ACHN (cell line): ENCODE results near the gene GPC1.

Experiments
- DNase-seq: peaks from one replicate; pipeline ENCODE4 v3.0.0-alpha.2; 2015
- in situ Hi-C: cut with HindIII; loops from 2 replicates; pipeline ENCODE4 v1.10.0; 2017; ENCODE audit warnings: low sequenced_read_pairs, low pct_ligation_motif_present, low pct_unique_long_range_greater_than_20kb

GPC1 gene

GRCh38 chr2:240396623-240397541 lies 38.6 kb upstream of the GPC1 start:
- in situ Hi-C loops: no loop called here
- no peak for DNase-seq

GRCh38 chr2:240397542-240397916 lies 37.9 kb upstream of the GPC1 start:
- no peak for DNase-seq
- in situ Hi-C loops: no loop called here

DNA sequence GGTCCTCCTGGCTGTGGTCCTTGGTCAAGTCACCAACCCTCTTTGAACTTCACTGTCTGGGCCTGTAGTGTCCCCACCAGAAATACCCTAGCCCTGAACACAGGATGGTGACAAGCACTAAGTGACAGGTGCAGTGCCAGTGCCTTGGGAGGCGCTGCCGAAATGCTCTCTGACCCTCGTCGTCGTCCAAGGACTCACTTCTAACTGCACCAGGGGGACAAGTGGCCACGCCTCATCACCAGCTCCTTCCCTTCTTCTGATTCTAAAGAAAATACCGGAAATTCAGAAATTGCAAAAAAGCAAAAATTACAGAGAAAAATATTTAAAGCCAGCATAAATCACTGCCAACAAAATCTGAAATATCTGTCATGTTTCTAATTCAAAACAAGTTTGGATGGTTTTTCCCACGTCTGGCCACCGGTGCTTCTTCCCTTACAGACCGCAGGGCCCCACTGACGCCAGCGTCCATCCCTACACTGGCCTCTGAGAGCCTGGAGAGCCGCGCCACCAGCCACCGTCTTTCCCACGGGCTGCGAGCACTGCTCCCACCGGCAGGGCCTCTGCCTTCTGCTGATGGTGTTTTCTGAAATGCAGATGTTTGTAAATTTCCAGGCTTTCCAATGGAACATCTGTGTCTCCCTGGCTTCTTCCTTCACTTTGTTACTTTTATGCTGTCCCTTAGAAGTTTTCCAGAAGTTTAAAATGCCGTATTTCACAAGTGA lies 37.4 kb upstream of the GPC1 start:
- DNase-seq: no peak
- in situ Hi-C loops: no loop called here

GRCh38 chr2:240398661-240399267 lies 36.7 kb upstream of the GPC1 start:
- no peak for DNase-seq
- in situ Hi-C loops: no loop called here

DNA sequence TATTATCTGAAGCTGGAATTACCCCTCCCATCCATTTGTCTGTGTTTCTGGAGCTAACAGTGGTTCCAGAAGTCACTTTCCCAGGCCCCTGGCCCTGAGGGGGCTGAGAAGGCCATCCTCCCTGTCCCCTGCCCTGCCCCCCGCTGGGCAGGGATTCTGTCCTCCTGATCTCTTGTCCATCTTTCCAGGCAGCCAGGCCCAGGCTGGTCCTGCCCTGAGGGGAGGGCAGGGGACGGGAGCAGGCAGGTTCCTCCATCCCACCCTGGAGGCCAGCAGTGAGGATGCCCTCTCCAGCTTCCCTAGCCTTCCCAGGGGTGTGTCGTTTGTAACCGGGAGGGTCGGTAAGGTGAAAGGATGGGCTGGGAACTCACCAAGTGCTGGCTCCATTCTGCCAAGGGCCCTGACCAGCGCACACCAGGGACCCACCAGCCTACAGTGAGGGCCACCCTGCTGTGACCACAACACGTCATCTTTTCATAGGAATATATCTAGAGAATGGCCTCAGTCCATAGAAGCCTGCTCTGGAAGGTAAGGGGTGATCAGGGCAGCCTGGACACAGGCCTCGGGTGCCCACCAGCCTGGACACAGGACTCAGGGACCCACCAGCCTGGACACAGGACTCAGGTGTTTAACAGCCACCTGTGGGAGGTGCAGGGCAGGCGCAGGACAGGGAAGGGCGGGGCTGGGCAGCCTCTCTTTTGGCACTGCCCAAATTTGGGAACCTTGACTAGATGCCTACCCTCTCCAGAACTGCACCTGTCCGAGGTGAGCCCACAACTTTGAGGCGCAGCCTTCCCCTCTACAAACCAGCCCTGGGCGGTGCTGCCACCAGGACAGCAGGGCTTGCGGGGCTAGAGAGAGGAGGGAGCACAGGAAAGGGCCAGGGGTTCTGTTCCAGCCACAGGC lies 35.8 kb upstream of the GPC1 start:
- in situ Hi-C loops: no loop called here
- no peak for DNase-seq

GRCh38 chr2:240400371-240401161 lies 34.9 kb upstream of the GPC1 start:
- in situ Hi-C loops: no loop called here
- DNase-seq: no peak

- no peak for DNase-seq
- in situ Hi-C loops: no loop called here
Measured at GRCh38 chr2:240401308-240401707, 34.2 kb upstream of the GPC1 start.

DNA sequence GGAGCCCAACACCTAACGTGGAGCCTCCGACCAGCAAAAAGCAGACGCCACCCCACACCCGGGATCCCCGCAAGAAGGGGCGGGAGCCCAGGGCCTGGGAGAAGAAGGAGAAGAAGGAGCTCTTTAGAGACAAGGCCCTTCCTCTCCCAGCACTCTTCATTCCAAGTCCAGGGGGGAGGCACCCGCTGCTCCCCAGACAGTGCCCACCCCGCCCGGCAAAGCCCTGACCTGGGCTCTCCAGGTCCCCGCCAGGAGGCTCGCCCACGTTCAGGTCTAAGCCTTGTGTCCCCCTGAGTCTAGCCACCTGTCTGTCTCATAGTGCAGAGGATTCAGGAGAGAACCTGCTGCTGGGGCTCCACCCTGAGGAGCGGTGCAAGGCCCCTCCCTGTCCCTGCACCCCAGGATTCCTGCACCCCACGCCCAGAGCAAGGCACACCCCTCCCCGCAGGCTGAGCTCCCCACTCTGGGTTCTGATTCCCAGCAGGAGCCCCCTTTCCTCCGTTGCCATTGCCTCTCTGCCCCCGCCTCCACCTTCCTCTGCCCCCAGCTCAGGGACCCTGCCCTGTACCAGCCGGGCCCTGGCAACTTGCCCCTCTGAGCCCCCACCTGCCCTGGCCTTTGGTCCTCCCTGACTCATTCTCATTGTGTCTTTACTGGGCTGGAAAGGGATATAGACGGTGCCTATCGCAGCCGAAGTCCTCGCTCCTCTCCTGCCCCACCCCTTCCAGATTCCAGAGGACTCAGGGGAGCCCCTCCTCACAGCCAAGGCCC lies 33.5 kb upstream of the GPC1 start:
- DNase-seq: no peak
- in situ Hi-C loops: no loop called here

GRCh38 chr2:240402566-240403272 lies 32.7 kb upstream of the GPC1 start:
- DNase-seq: no peak
- in situ Hi-C loops: no loop called here

- in situ Hi-C loops: no loop called here
- no peak for DNase-seq
Measured at GRCh38 chr2:240403396-240404104, 31.9 kb upstream of the GPC1 start.

DNA sequence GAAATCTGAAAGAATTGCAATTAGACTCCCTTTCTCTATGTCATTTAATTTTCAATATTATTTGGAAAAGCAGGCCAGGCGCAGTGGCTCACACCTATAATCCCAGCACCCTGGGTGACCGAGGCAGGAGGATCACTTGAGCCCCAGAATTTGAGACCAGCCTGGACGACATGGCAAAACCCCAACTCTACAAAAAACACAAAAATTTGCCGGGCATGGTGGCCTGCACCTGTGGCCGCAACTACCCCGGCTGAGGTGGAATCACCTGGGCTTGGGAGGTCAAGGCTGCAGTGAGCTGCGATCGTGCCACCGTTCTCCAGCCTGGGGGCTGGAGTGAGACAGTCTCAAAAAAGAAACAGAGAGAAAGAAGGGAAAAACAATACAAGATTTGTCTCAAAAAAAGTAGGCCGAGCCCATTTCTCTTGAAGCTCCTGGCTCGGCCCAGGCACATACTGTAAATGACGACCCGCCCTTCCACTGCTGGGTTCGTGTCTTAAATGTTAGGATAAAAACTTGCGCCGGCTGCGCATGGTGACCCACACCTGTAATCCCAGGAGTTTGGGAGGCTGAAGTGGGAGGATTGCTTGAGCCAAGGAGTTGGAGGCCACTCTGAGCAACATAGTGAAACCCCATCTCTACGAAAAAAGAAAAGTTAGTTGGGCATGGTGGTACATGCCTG lies 31.1 kb upstream of the GPC1 start:
- in situ Hi-C loops: no loop called here
- DNase-seq: no peak

GRCh38 chr2:240405133-240405532 lies 30.3 kb upstream of the GPC1 start:
- no peak for DNase-seq
- in situ Hi-C loops: no loop called here

DNA sequence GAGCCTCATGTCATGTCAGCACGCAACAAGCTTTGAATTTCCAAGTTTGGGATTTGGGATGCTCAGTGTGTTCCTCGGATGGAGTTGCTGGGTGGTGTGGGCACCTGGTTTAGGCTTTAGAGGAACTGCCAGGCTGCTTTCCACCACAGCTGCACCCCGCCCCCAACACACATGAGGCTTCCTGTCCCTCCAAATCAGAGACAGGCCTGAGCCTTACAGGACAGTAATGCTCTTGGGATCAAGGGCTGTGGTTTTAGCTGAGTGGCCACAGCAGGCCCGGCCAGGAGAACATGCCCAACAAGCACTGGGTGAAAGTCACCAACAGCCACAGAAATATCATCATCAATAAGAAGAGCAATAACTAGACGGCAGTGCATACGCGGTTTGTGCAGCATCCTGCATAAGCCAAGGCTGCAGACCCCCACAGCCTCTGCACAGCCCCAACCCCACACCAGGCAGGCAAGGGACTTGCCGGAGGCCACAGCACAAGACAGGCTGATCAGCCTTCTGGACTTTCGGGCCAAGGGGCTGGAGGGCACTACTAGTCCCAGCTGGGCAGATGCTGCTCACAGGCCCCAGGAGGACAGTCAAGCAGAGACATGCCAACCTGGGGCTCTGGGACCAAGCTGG lies 29.7 kb upstream of the GPC1 start:
- in situ Hi-C loops: no loop called here
- no peak for DNase-seq

DNA sequence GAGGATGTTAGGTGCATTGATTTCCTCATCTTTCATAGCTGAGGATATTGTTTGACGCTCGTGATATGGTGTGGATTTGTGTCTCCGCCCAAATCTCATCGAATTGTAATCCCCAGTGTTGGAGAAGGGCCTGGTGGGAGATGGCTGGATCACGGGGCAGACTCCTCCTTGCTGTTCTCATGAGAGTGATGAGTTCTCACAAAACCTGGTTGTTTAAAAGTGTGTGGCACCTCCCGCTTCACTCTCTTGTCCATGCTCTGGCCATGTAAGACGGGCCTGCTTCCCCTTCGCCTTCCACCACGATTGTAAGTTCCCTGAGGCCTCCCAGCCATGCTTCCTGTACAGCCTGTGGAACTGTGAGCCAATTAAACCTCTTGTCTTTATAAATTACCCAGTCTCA lies 28.4 kb upstream of the GPC1 start:
- in situ Hi-C loops: no loop called here
- no peak for DNase-seq

DNA sequence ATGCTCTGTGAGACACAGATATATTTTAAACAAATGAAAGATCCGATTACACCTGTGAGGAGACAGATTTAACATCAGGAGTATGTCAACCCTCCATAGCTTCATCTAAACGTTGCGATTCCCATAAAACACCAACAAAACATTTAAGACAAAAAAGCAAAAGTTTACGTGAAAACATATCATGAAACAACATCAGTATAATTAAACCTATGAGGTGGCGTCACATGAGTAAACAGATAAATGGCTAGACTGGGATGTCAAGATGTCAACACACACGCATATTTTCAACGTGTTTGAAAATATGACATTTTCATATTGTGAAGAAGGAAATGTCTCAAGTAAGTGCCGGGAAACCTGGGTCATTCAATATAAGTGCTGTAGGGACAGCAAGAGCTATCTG lies 25.5 kb upstream of the GPC1 start:
- in situ Hi-C loops: no loop called here

More for the DNA sequence above, 25.5 kb upstream of the GPC1 start:
- no peak for DNase-seq
